HepG2 (cell line): ENCODE results near the gene ECD. TPM values are rescaled to one million over a fixed set of nuclear protein-coding genes. Genes with fewer than 3 reads are reported as not detected.

ENCODE experiments used
- AHR ChIP-seq: IDR thresholded peaks from 2 replicates; pipeline ENCODE4 v1.6.1; 2018; ENCODE audit warnings: missing genetic modification reagents, missing compliant biosample characterization
- ARHGAP35 ChIP-seq: sonication (generic); formaldehyde crosslinking; IDR thresholded peaks from 2 replicates; pipeline ENCODE4 v1.9.0; 2022; ENCODE audit warnings: mild to moderate bottlenecking, inconsistent platforms, moderate library complexity, missing genetic modification reagents, borderline replicate concordance
- CEBPG ChIP-seq: IDR thresholded peaks from 2 replicates; pipeline ENCODE4 v1.6.1; 2016
- FOXA3 ChIP-seq: IDR thresholded peaks from 2 replicates; pipeline ENCODE4 v1.6.1; 2016; ENCODE audit warnings: missing genetic modification reagents, missing compliant biosample characterization
- RAD21 ChIP-seq: fragments of 450-650 bp; formaldehyde crosslinking; IDR thresholded peaks from 2 replicates; pipeline ENCODE4 v1.5.0; 2020; ENCODE audit warnings: mild to moderate bottlenecking
- SALL2 ChIP-seq: sonication (generic); formaldehyde crosslinking; IDR thresholded peaks from 2 replicates; pipeline ENCODE4 v1.8.1; 2023; ENCODE audit warnings: mild to moderate bottlenecking, missing genetic modification reagents, inconsistent platforms
- SIN3B ChIP-seq: fragments of 150-350 bp; IDR thresholded peaks from 2 replicates; pipeline ENCODE4 v1.6.1; 2014; ENCODE audit warnings: low read length
- SIX1 ChIP-seq: sonication (generic); formaldehyde crosslinking; IDR thresholded peaks from 2 replicates; pipeline ENCODE4 v1.4.0; 2020; ENCODE audit warnings: missing genetic modification reagents, borderline replicate concordance
- ZKSCAN5 ChIP-seq: sonication (generic); formaldehyde crosslinking; IDR thresholded peaks from 2 replicates; pipeline ENCODE4 v1.5.1; 2020; ENCODE audit warnings: mild to moderate bottlenecking, missing genetic modification reagents
- ZNF331 ChIP-seq: sonication (generic); formaldehyde crosslinking; IDR thresholded peaks from 2 replicates; pipeline ENCODE4 v1.4.0; 2020; ENCODE audit warnings: missing genetic modification reagents
- ZNF33B ChIP-seq: sonication (generic); formaldehyde crosslinking; IDR thresholded peaks from 2 replicates; pipeline ENCODE4 v1.5.1; 2020; ENCODE audit warnings: mild to moderate bottlenecking, missing genetic modification reagents
- ZNF768 ChIP-seq: sonication (generic); formaldehyde crosslinking; IDR thresholded peaks from 2 replicates; pipeline ENCODE4 v1.4.0; 2020; ENCODE audit warnings: missing genetic modification reagents
- ZSCAN25 ChIP-seq: sonication (generic); formaldehyde crosslinking; IDR thresholded peaks from 2 replicates; pipeline ENCODE4 v1.8.0; 2022; ENCODE audit warnings: mild to moderate bottlenecking, missing genetic modification reagents
- polyA plus RNA-seq, 8 experiments: library from polyadenylated mRNA; depleted of rRNA in 3 of 8; stranded (reverse) in 7 of 8; unstranded in 1 of 8; fragments of >200 nt; fragmentation: Illumina TruSeq in 4 of 8; extraction: Trizol in 4 of 8; gene quantifications; 2 replicates each; pipeline versions ENCODE4 v1.2.1 to v1.2.3, GENCODE V29; 2011 to 2016; ENCODE audit warnings: low read depth in 4 of 8, missing spikeins in 1 of 8, mixed read lengths in 1 of 8; ENCODE audit not compliant: insufficient read depth in 1 of 8
- total RNA-seq, 5 experiments: library from RNA; depleted of rRNA; stranded (reverse); fragments of >200 nt; fragmentation: Illumina TruSeq; extraction: Trizol; gene quantifications; 2 replicates each; pipeline ENCODE4 v1.2.3, GENCODE V29; 2016; ENCODE audit warnings: low read depth in 1 of 5
- TF ChIP-seq, protein P1 (sequence below): sonication (generic); formaldehyde crosslinking; IDR thresholded peaks from 2 replicates; pipeline ENCODE4 v1.4.0; 2020; ENCODE audit warnings: missing genetic modification reagents, borderline replicate concordance
- TF ChIP-seq, protein P2 (sequence below): sonication (generic); formaldehyde crosslinking; IDR thresholded peaks from 2 replicates; pipeline ENCODE4 v1.4.0; 2020; ENCODE audit warnings: mild to moderate bottlenecking, low read depth, missing genetic modification reagents
- TF ChIP-seq, protein P3 (sequence below), 2 experiments: fragments of 450-650 bp in 1 of 2; sonication (generic) in 1 of 2; formaldehyde crosslinking in 1 of 2; IDR thresholded peaks; 2 replicates each; pipeline versions ENCODE4 v1.6.1 to v1.8.0; 2016 to 2022; ENCODE audit warnings: antibody characterized with exemption in 1 of 2, mild to moderate bottlenecking in 1 of 2, missing genetic modification reagents in 1 of 2
- TF ChIP-seq, protein P4 (sequence below): IDR thresholded peaks from 2 replicates; pipeline ENCODE4 v1.6.1; 2012; ENCODE audit warnings: inconsistent platforms

Gene ECD
- total and polyA plus RNA-seq, 2 of the 13 experiments (the other 11 are each of a cell fraction or from before 2014, with no cell fraction given): 21.5 to 27.6 TPM

DNA sequence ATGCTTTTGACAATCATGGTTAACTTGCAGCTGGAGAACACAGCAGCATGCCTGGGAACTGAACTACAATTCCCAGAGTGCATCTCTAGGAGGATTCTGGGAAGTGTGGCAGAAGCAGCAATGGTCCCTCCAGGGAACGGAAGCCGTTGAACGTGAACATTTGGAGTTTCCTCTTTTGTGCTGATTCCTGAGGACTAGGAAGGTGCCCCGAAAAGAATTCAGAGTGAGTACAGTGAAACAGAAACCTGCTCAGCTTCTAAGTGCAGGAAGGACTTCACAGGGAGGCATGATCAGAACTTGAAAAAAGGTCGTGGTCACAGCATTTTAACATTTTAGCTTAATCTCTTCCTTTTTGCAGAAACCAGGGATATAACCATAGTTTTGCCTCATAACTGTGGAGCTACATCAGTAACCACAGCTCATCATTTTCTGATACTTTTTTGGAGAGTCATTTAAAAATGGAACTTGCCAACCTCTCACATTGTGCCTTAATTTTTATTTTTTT, 57.4 kb downstream of the ECD start, which contains the start of gene NUDT13 (continued):
- TF ChIP-seq, protein P1, sequence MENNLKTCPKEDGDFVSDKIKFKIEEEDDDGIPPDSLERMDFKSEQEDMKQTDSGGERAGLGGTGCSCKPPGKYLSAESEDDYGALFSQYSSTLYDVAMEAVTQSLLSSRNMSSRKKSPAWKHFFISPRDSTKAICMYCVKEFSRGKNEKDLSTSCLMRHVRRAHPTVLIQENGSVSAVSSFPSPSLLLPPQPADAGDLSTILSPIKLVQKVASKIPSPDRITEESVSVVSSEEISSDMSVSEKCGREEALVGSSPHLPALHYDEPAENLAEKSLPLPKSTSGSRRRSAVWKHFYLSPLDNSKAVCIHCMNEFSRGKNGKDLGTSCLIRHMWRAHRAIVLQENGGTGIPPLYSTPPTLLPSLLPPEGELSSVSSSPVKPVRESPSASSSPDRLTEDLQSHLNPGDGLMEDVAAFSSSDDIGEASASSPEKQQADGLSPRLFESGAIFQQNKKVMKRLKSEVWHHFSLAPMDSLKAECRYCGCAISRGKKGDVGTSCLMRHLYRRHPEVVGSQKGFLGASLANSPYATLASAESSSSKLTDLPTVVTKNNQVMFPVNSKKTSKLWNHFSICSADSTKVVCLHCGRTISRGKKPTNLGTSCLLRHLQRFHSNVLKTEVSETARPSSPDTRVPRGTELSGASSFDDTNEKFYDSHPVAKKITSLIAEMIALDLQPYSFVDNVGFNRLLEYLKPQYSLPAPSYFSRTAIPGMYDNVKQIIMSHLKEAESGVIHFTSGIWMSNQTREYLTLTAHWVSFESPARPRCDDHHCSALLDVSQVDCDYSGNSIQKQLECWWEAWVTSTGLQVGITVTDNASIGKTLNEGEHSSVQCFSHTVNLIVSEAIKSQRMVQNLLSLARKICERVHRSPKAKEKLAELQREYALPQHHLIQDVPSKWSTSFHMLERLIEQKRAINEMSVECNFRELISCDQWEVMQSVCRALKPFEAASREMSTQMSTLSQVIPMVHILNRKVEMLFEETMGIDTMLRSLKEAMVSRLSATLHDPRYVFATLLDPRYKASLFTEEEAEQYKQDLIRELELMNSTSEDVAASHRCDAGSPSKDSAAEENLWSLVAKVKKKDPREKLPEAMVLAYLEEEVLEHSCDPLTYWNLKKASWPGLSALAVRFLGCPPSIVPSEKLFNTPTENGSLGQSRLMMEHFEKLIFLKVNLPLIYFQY (CRISPR knock-in tag): peak; percentile 38; the same call in 1 of the 2 replicates
- TF ChIP-seq CEBPG (peak; percentile 25; the same call in 1 of the 2 replicates), SIX1 (CRISPR knock-in tag) (peak; percentile 40; the same call in 1 of the 2 replicates), FOXA3 (CRISPR knock-in tag) (peak; percentile 56; the same call in 1 of the 2 replicates), AHR (CRISPR knock-in tag) (no peak), ZSCAN25 (CRISPR knock-in tag) (no peak), SIN3B (no peak), ZNF33B (CRISPR knock-in tag) (no peak), ZNF331 (CRISPR knock-in tag) (peak; percentile 73; the same call in 1 of the 2 replicates), SALL2 (CRISPR knock-in tag) (no peak), ARHGAP35 (CRISPR knock-in tag) (no peak), ZKSCAN5 (CRISPR knock-in tag) (no peak), RAD21 (CRISPR knock-in tag) (no peak), ZNF768 (CRISPR knock-in tag) (no peak)
- TF ChIP-seq, protein P2, sequence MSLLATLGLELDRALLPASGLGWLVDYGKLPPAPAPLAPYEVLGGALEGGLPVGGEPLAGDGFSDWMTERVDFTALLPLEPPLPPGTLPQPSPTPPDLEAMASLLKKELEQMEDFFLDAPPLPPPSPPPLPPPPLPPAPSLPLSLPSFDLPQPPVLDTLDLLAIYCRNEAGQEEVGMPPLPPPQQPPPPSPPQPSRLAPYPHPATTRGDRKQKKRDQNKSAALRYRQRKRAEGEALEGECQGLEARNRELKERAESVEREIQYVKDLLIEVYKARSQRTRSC: no peak
- TF ChIP-seq, protein P3, sequence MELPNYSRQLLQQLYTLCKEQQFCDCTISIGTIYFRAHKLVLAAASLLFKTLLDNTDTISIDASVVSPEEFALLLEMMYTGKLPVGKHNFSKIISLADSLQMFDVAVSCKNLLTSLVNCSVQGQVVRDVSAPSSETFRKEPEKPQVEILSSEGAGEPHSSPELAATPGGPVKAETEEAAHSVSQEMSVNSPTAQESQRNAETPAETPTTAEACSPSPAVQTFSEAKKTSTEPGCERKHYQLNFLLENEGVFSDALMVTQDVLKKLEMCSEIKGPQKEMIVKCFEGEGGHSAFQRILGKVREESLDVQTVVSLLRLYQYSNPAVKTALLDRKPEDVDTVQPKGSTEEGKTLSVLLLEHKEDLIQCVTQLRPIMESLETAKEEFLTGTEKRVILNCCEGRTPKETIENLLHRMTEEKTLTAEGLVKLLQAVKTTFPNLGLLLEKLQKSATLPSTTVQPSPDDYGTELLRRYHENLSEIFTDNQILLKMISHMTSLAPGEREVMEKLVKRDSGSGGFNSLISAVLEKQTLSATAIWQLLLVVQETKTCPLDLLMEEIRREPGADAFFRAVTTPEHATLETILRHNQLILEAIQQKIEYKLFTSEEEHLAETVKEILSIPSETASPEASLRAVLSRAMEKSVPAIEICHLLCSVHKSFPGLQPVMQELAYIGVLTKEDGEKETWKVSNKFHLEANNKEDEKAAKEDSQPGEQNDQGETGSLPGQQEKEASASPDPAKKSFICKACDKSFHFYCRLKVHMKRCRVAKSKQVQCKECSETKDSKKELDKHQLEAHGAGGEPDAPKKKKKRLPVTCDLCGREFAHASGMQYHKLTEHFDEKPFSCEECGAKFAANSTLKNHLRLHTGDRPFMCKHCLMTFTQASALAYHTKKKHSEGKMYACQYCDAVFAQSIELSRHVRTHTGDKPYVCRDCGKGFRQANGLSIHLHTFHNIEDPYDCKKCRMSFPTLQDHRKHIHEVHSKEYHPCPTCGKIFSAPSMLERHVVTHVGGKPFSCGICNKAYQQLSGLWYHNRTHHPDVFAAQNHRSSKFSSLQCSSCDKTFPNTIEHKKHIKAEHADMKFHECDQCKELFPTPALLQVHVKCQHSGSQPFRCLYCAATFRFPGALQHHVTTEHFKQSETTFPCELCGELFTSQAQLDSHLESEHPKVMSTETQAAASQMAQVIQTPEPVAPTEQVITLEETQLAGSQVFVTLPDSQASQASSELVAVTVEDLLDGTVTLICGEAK (IDR thresholded peaks at IDR 0.05): no peak
- TF ChIP-seq, protein P3 (CRISPR knock-in tag; IDR thresholded peaks at IDR 0.05): peak; percentile 29; the same call in 1 of the 2 replicates
- TF ChIP-seq, protein P4, sequence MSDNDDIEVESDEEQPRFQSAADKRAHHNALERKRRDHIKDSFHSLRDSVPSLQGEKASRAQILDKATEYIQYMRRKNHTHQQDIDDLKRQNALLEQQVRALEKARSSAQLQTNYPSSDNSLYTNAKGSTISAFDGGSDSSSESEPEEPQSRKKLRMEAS: peak; percentile 49
